Measurements from ENCODE around the gene DDI2. TPM values are rescaled to one million over a fixed set of nuclear protein-coding genes. Genes with fewer than 3 reads are reported as not detected.

The DDI2 gene
- total and polyA plus RNA-seq, 10 of the 15 experiments (the other 5 are each of a cell fraction or from before 2014, with no cell fraction given) = 3.3 to 33.1 (median 11.6) TPM

GRCh38 chr1:15714406-15715136 lies 97.3 kb downstream of the DDI2 start:
- H3K9ac ChIP-seq (ENCODE audit: control insufficient read depth, insufficient read depth, low read length) = no peak overlapping the region
- POLR2A ChIA-PET = interaction anchor here (1.1 kb wide), 1 partner anchor 72 kb away, joined by 3 read pairs; no protein-coding TSS in a partner anchor
- FAIRE-seq (no peak), DNase-seq (ENCODE audit: low read depth, low spot score) (no peak), ATAC-seq (no peak)
- no peak overlapping the region for H3K4me3 ChIP-seq
- RAD21 ChIA-PET (ENCODE audit: unreplicated experiment) = interaction anchor here (1.0 kb wide), 1 partner anchor 17 kb away, joined by 3 read pairs; no protein-coding TSS in a partner anchor
- in situ Hi-C loops (cut with MboI) (no loop called here), intact Hi-C loops (cut with micrococcal nuclease; ENCODE audit: unreplicated experiment) (no loop called here)
- no peaks in the 10 kb centered on the region for H4K20me1 ChIP-seq (ENCODE audit: control insufficient read depth, insufficient read depth)
- SMC1A ChIA-PET (ENCODE audit: uncharacterized antibody, unreplicated experiment) = interaction anchor here (0.6 to 2.6 kb wide), 3 partner anchors 18 to 305 kb away, joined by 3 to 10 read pairs (median 3); partner anchors contain the start of gene EFHD2
- H3K27ac ChIP-seq (ENCODE audit: control insufficient read depth, insufficient read depth) = no peak overlapping the region
- BruUV-seq (replicated peaks) = no TSS peak
- no peak for TF ChIP-seq FOS (IDR thresholded peaks at IDR 0.05; ENCODE audit: borderline replicate concordance, extremely low read depth, insufficient read length)
- TF ChIP-seq RUNX3 (IDR thresholded peaks at IDR 0.05; ENCODE audit: low read length) = no peak
- no peak for TF ChIP-seq SRF (IDR thresholded peaks at IDR 0.05; ENCODE audit: low read depth in 2 of 2, low read length in 2 of 2)
- TF ChIP-seq ZBTB11 (CRISPR knock-in tag; IDR thresholded peaks at IDR 0.05) = no peak
- WGBS (ENCODE audit: insufficient coverage, insufficient replicate concordance, low lambda C conversion rate, missing lambda C conversion rate) = 75% methylated on average over 4 of the region's 4 CpGs
- CTCF ChIA-PET = no interaction called here
- peaks cover 10 to 22% of the 10 kb centered on the region in 2 experiments; a peak in 3 of 4 replicates for H3K36me3 ChIP-seq (ENCODE audit: control insufficient read depth in 2 of 2, insufficient read depth in 2 of 2, low read length in 1 of 2)
- H2AFZ ChIP-seq (ENCODE audit: control insufficient read depth, low read depth, low read length) = no peak overlapping the region
- H3K9me3 ChIP-seq (replicated peaks; ENCODE audit: control insufficient read depth, insufficient read depth, low read length) = no peaks in the 10 kb centered on the region
- H3K79me2 ChIP-seq (ENCODE audit: control insufficient read depth, insufficient read depth, low read length) = peaks cover 6% of the 10 kb centered on the region
- H3K4me2 ChIP-seq (ENCODE audit: control insufficient read depth, insufficient read depth) = no peak overlapping the region
- no peaks in the 10 kb centered on the region for H3K27me3 ChIP-seq (replicated peaks in 1 of 2; ENCODE audit: control insufficient read depth in 2 of 2, insufficient read depth in 2 of 2, low read length in 1 of 2)
- H3K4me1 ChIP-seq (ENCODE audit: control insufficient read depth, insufficient read depth, low read length) = no peaks in the 10 kb centered on the region

Data from GM12878 (cell line).